ENCODE data around the gene SLC9A3.

Gene SLC9A3

DNA sequence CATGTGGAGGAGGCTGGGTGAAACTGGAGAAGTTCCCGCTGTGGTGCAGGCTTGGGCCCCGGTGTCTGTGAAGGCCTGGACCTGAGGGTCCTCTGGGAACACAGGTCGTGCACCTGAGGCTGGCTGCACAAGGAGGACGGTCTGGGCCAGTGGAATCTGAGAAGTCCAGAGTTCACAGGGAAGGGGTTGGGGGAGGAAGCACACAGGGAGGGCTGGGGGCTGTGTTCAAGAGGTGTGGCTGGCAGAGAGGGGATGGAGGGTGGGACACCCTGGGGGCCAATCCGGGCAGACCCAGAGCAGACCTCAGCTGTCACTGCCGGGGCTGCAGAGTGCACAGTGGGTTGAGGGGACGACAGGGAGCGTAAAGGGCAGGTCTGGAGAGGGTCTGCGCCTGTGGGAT lies 2.6 kb downstream of the SLC9A3 start:
- no peak for DNase-seq (ENCODE audit: extremely low read depth, low read depth)
- H3K4me3 ChIP-seq (replicated peaks; ENCODE audit: low read depth, low read length): no peak overlapping the region
- TF ChIP-seq, protein P1, sequence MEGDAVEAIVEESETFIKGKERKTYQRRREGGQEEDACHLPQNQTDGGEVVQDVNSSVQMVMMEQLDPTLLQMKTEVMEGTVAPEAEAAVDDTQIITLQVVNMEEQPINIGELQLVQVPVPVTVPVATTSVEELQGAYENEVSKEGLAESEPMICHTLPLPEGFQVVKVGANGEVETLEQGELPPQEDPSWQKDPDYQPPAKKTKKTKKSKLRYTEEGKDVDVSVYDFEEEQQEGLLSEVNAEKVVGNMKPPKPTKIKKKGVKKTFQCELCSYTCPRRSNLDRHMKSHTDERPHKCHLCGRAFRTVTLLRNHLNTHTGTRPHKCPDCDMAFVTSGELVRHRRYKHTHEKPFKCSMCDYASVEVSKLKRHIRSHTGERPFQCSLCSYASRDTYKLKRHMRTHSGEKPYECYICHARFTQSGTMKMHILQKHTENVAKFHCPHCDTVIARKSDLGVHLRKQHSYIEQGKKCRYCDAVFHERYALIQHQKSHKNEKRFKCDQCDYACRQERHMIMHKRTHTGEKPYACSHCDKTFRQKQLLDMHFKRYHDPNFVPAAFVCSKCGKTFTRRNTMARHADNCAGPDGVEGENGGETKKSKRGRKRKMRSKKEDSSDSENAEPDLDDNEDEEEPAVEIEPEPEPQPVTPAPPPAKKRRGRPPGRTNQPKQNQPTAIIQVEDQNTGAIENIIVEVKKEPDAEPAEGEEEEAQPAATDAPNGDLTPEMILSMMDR (IDR thresholded peaks at IDR 0.05; ENCODE audit: low read depth, low read length, missing control alignments): no peak

DNA sequence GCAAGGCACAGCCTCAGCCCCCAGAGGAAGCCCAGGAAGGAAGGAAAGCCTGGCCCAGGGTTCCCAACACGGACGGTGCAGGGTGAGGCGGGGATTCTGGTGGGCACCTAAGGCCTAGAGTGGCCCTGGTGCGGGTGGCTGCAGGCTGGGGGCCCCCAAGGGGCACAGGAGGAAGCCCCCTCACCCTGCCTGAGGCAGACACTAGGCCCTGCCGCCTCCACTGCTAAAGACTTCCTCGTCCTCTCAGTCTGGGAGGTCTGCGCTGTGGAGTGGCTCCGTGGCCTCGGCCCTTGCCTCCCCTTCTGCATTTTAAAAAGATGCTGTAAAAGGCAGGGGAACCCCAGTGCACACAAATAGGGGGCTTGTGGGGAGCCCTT lies 3.4 kb downstream of the SLC9A3 start:
- TF ChIP-seq, protein P1 (IDR thresholded peaks at IDR 0.05; ENCODE audit: low read depth, low read length, missing control alignments): no peak
- H3K4me3 ChIP-seq (replicated peaks; ENCODE audit: low read depth, low read length): no peak overlapping the region
- no peak for DNase-seq (ENCODE audit: extremely low read depth, low read depth)

DNA sequence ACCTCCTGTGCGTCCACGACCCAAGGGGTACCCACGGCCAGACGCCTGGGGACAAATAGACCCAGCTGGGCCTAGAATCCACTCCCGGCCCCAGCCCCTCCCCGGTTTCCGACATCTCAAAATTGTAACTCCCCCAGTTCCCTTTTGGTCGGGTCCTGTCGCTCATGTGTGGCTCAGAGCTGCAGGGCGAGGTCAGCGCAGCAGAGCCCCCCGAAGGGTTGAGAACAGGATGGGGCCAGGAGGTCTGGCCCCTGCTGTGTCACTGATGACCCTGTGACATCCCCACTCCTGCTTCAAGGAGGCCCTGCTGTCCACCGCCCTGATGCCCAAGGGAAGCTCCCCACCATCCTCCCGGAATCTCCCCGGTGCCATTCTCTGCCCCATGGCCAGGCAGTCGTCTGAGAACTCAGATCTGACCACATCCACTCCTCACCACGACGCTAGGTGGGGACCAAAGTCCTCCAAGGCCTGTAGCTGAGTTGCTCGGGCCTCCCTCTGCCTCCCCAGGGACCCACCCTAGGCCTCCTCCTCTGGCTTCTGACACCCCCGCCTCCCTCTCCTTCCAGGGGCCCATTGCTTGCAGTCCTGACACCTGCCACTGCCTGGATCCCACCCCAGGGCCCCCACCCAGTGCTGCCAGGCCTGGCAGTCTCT lies 3.9 kb downstream of the SLC9A3 start:
- TF ChIP-seq, protein P1 (IDR thresholded peaks at IDR 0.05; ENCODE audit: low read depth, low read length, missing control alignments): no peak
- H3K4me3 ChIP-seq (replicated peaks; ENCODE audit: low read depth, low read length): no peak overlapping the region
- DNase-seq (ENCODE audit: extremely low read depth, low read depth): no peak

DNA sequence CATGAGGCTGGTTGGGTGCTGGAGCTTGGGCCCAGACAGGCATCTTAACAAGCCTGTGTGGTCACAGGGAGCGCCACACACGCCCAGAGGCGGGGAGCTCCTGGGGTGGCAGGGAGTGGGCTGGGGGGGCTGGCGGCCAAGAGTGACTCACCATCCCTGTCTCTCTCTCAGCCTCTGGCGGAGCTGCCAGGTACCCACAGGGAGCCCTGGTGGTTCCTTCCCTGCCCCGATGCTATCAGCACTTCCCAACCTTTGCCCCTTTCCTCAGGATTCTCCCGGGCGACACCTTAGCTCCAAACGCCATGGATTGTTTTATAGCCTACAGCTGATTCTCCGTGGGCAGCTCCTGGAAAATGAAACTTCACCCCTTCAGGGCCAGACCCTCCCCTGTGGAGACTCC lies 5.5 kb downstream of the SLC9A3 start:
- TF ChIP-seq, protein P1 (IDR thresholded peaks at IDR 0.05; ENCODE audit: low read depth, low read length, missing control alignments): no peak

DNA sequence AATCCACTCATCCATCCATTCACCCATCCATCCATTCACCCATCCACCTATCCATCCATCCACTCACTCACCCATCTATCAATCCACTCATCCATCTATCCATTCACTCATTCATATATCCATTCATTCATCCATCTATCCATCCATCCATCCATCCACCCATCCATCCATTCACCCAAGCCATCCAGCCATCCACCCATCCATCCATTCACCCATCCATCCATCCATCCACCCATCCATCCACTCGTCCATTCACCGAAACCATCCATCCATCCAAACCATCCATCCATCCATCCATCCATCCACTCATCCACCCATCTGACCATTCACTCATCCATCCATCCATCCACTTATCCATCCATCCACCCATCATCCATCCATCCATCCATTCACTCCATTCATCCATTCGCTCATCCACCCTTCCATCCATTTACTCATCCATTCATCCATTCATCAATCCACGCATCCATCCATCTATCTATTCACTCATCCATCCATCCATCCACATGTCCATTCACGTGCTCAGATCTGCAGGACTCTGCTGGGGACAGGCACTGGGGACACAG lies 6.6 kb downstream of the SLC9A3 start:
- TF ChIP-seq, protein P1 (IDR thresholded peaks at IDR 0.05; ENCODE audit: low read depth, low read length, missing control alignments): no peak
- no peak overlapping the region for H3K4me3 ChIP-seq (replicated peaks; ENCODE audit: low read depth, low read length)
- DNase-seq (ENCODE audit: extremely low read depth, low read depth): no peak

More for the DNA sequence above, 5.5 kb downstream of the SLC9A3 start:
- H3K4me3 ChIP-seq (replicated peaks; ENCODE audit: low read depth, low read length): no peak overlapping the region
- DNase-seq (ENCODE audit: extremely low read depth, low read depth): no peak

DNA sequence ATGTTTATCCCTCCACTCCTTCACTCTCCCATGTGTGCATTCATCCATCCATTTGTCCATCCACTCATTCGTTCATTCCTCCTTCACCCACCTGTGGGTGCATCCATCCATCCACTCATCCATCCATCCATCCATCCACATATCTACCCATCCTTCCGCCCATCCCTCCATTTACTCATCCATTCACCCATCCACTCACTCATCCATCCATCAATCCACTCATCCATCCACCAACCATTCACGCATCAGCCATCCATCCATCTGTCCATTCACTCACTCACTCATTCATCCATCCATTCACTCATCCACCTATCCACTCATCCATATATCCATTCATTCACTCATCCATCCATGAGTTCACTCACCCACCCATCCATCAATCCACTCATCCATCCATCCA lies 7.3 kb downstream of the SLC9A3 start:
- no peak for DNase-seq (ENCODE audit: extremely low read depth, low read depth)
- TF ChIP-seq, protein P1 (IDR thresholded peaks at IDR 0.05; ENCODE audit: low read depth, low read length, missing control alignments): no peak
- H3K4me3 ChIP-seq (replicated peaks; ENCODE audit: low read depth, low read length): no peak overlapping the region

Data from HFF-Myc (cell line).